A549 (cell line): ENCODE data around the gene MYH10.

Source experiments
- BHLHE40 ChIP-seq: IDR thresholded peaks from 2 replicates; pipeline ENCODE4 v1.6.1; 2012; ENCODE audit warnings: low read depth, low read length, inconsistent platforms
- POLR2A ChIP-seq: IDR thresholded peaks from 2 replicates; pipeline ENCODE4 v1.6.1; 2012; ENCODE audit warnings: mild to moderate bottlenecking, low read length
- RAD21 ChIP-seq, 2 experiments: fragments of >200 bp in 1 of 2; sonication (Bioruptor Twin) in 1 of 2; formaldehyde crosslinking in 1 of 2; IDR thresholded peaks in 1 of 2; conservative IDR thresholded peaks in 1 of 2; 2 replicates in 1 of 2; 3 replicates in 1 of 2; pipeline ENCODE4 v1.6.1; 2012 to 2018; ENCODE audit warnings: inconsistent platforms in 1 of 2

- TF ChIP-seq RAD21 (conservative IDR thresholded peaks at IDR 0.05 in 1 of 2, IDR thresholded peaks at IDR 0.05 in 1 of 2) (no peak), BHLHE40 (no peak), POLR2A (no peak)
Measured at GRCh38 chr17:8476741-8477140, 153.8 kb downstream of the MYH10 start.
